Trophoblast cell (in vitro differentiated cells and primary cell): ENCODE data around the gene FES.
A peak's percentile ranks its signal among the peaks of the same experiment; 100 is the strongest.

ENCODE experiments used
- DNase-seq, 2 donors: peaks; one replicate each; pipeline ENCODE4 v3.0.0-alpha.2; 2016
- H2AFZ ChIP-seq: 2 replicates; pipeline ENCODE4 v1.6.1; 2013; ENCODE audit warnings: low read length, moderate library complexity, mild to moderate bottlenecking; ENCODE audit not compliant: insufficient read depth, poor library complexity
- H2AK5ac ChIP-seq: 2 replicates; pipeline ENCODE4 v1.6.1; 2013; ENCODE audit warnings: mild to moderate bottlenecking, low read length
- H2BK120ac ChIP-seq: 2 replicates; pipeline ENCODE4 v1.6.1; 2013; ENCODE audit warnings: low read length, mild to moderate bottlenecking, moderate library complexity; ENCODE audit not compliant: insufficient read depth, poor library complexity
- H2BK12ac ChIP-seq: 2 replicates; pipeline ENCODE4 v1.6.1; 2013; ENCODE audit warnings: mild to moderate bottlenecking, low read length, moderate library complexity
- H2BK5ac ChIP-seq: 2 replicates; pipeline ENCODE4 v1.6.1; 2013; ENCODE audit warnings: low read length, low read depth, moderate library complexity, mild to moderate bottlenecking; ENCODE audit not compliant: poor library complexity
- H3K14ac ChIP-seq: 2 replicates; pipeline ENCODE4 v1.6.1; 2013; ENCODE audit warnings: mild to moderate bottlenecking, low read length
- H3K18ac ChIP-seq: 2 replicates; pipeline ENCODE4 v1.6.1; 2013; ENCODE audit warnings: mild to moderate bottlenecking, low read length
- H3K23ac ChIP-seq: 2 replicates; pipeline ENCODE4 v1.6.1; 2013; ENCODE audit warnings: low read length
- H3K27ac ChIP-seq: 2 replicates; pipeline ENCODE4 v1.5.1; 2013; ENCODE audit warnings: low read depth, mild to moderate bottlenecking, inconsistent platforms, low read length, moderate library complexity
- H3K27me3 ChIP-seq: 2 replicates; pipeline ENCODE4 v1.6.1; 2013; ENCODE audit warnings: inconsistent platforms, mild to moderate bottlenecking, low read length, moderate library complexity; ENCODE audit not compliant: insufficient read depth
- H3K36me3 ChIP-seq, 2 experiments: 1 replicate in 1 of 2; 2 replicates in 1 of 2; pipeline ENCODE4 v1.6.1; 2013; ENCODE audit warnings: low read length in 2 of 2, mild to moderate bottlenecking in 2 of 2, moderate library complexity in 1 of 2; ENCODE audit not compliant: insufficient read depth in 2 of 2, control insufficient read depth in 1 of 2
- H3K4ac ChIP-seq: 2 replicates; pipeline ENCODE4 v1.6.1; 2013; ENCODE audit warnings: low read depth, mild to moderate bottlenecking, low read length, moderate library complexity
- H3K4me1 ChIP-seq, 2 experiments: 1 replicate in 1 of 2; 2 replicates in 1 of 2; pipeline ENCODE4 v1.6.1; 2013; ENCODE audit warnings: low read length in 2 of 2, mild to moderate bottlenecking in 2 of 2, moderate library complexity in 1 of 2; ENCODE audit not compliant: insufficient read depth in 2 of 2, control insufficient read depth in 1 of 2
- H3K4me2 ChIP-seq: 2 replicates; pipeline ENCODE4 v1.6.1; 2013; ENCODE audit warnings: inconsistent platforms, mild to moderate bottlenecking, low read length, moderate library complexity
- H3K4me3 ChIP-seq: 2 replicates; pipeline ENCODE4 v1.5.1; 2013; ENCODE audit warnings: mild to moderate bottlenecking, low read depth, low read length, inconsistent platforms
- H3K79me1 ChIP-seq: one replicate; pipeline ENCODE4 v1.6.1; 2013; ENCODE audit warnings: low read length
- H3K79me2 ChIP-seq: 2 replicates; pipeline ENCODE4 v1.6.1; 2013; ENCODE audit warnings: low read length, mild to moderate bottlenecking; ENCODE audit not compliant: control insufficient read depth, insufficient read depth, poor library complexity
- H3K9ac ChIP-seq: 2 replicates; pipeline ENCODE4 v1.6.1; 2013; ENCODE audit warnings: mild to moderate bottlenecking, low read length
- H3K9me3 ChIP-seq: 2 replicates; pipeline ENCODE4 v1.6.1; 2013; ENCODE audit warnings: low read depth, mild to moderate bottlenecking, control low read depth, inconsistent platforms, low read length; ENCODE audit not compliant: insufficient read depth
- H4K12ac ChIP-seq: 2 replicates; pipeline ENCODE4 v1.6.1; 2013; ENCODE audit warnings: low read depth, mild to moderate bottlenecking, low read length, moderate library complexity
- H4K8ac ChIP-seq: 2 replicates; pipeline ENCODE4 v1.6.1; 2013; ENCODE audit warnings: low read depth, mild to moderate bottlenecking, low read length, moderate library complexity
- H4K91ac ChIP-seq: one replicate; pipeline ENCODE4 v1.6.1; 2013; ENCODE audit warnings: low read depth, mild to moderate bottlenecking, low read length, moderate library complexity
- WGBS: extraction: QIAGEN DNeasy Blood & Tissue Kit; methylation state at CpG from one replicate; pipeline ENCODE4 v1.1.7; 2013; ENCODE audit warnings: missing lambda C conversion rate; ENCODE audit not compliant: insufficient read length, insufficient coverage; ENCODE audit errors: extremely low coverage; 5-methylcytosine and 5-hydroxymethylcytosine counted together

The FES gene

GRCh38 chr15:90887037-90887481, 2.8 kb downstream of the FES start:
- no peak overlapping the region for H4K12ac ChIP-seq
- no CpG with 5 or more reads among the region's 13 CpGs for WGBS
- H4K91ac ChIP-seq: no peak overlapping the region
- H4K8ac ChIP-seq: no peak overlapping the region
- no peak overlapping the region for H2AK5ac ChIP-seq
- no peaks in the 10 kb centered on the region for H3K27me3 ChIP-seq
- no peak overlapping the region for H3K18ac ChIP-seq
- no peak overlapping the region for H3K27ac ChIP-seq
- H3K9ac ChIP-seq: no peak overlapping the region
- peaks cover 20% of the 10 kb centered on the region for H3K79me1 ChIP-seq
- no peak overlapping the region for H3K4ac ChIP-seq
- no peak overlapping the region for H2BK120ac ChIP-seq
- H3K79me2 ChIP-seq: peaks cover 9% of the 10 kb centered on the region
- H2BK5ac ChIP-seq: no peak overlapping the region
- no peak overlapping the region for H3K14ac ChIP-seq
- H2AFZ ChIP-seq: no peak overlapping the region
- H3K36me3 ChIP-seq: peaks cover 43 to 48% of the 10 kb centered on the region in 2 experiments
- peaks cover 22 to 24% of the 10 kb centered on the region in 2 experiments for H3K4me1 ChIP-seq
- no peak overlapping the region for H3K4me2 ChIP-seq
- peaks cover 7% of the 10 kb centered on the region for H3K9me3 ChIP-seq
- no peak overlapping the region for H3K4me3 ChIP-seq
- peak; percentile 48 to 69 for DNase-seq
- H2BK12ac ChIP-seq: no peak overlapping the region
- no peak overlapping the region for H3K23ac ChIP-seq

- H2AFZ ChIP-seq: no peak overlapping the region
- WGBS: no CpG with 5 or more reads among the region's 18 CpGs
- H3K23ac ChIP-seq: no peak overlapping the region
- H3K9ac ChIP-seq: no peak overlapping the region
- H2BK5ac ChIP-seq: no peak overlapping the region
- peaks cover 5% of the 10 kb centered on the region for H3K79me2 ChIP-seq
- no peaks in the 10 kb centered on the region for H3K27me3 ChIP-seq
- no peak overlapping the region for H2BK120ac ChIP-seq
- H3K9me3 ChIP-seq: peaks cover 7% of the 10 kb centered on the region
- no peak overlapping the region for H3K27ac ChIP-seq
- H2AK5ac ChIP-seq: no peak overlapping the region
- no peak overlapping the region for H4K91ac ChIP-seq
- peaks cover 13 to 15% of the 10 kb centered on the region in 2 experiments for H3K4me1 ChIP-seq
- no peak overlapping the region for H4K12ac ChIP-seq
- peaks cover 54 to 58% of the 10 kb centered on the region in 2 experiments for H3K36me3 ChIP-seq
- no peak overlapping the region for H3K14ac ChIP-seq
- H3K18ac ChIP-seq: no peak overlapping the region
- no peak overlapping the region for H2BK12ac ChIP-seq
- H3K79me1 ChIP-seq: peaks cover 12% of the 10 kb centered on the region
- H3K4me2 ChIP-seq: no peak overlapping the region
- DNase-seq: peak; percentile 45 to 68
- H3K4ac ChIP-seq: no peak overlapping the region
- no peak overlapping the region for H3K4me3 ChIP-seq
- H4K8ac ChIP-seq: no peak overlapping the region
Observed at GRCh38 chr15:90889313-90889730, 5.0 kb downstream of the FES start.

GRCh38 chr15:90889736-90890456, 5.6 kb downstream of the FES start:
- Histone ChIP-seq H3K36me3 (peaks cover 54 to 58% of the 10 kb centered on the region in 2 experiments), H4K8ac (no peak overlapping the region), H2BK120ac (no peak overlapping the region), H4K12ac (no peak overlapping the region), H3K79me1 (peaks cover 6% of the 10 kb centered on the region), H3K14ac (no peak overlapping the region), H3K4me3 (no peak overlapping the region), H2BK5ac (no peak overlapping the region), H3K4me2 (no peak overlapping the region), H3K4ac (no peak overlapping the region), H3K79me2 (no peaks in the 10 kb centered on the region), H2AFZ (no peak overlapping the region), H3K4me1 (peaks cover 9 to 10% of the 10 kb centered on the region in 2 experiments), H2AK5ac (no peak overlapping the region), H2BK12ac (no peak overlapping the region), H3K23ac (no peak overlapping the region), H3K27me3 (no peaks in the 10 kb centered on the region), H4K91ac (no peak overlapping the region), H3K27ac (no peak overlapping the region), H3K18ac (no peak overlapping the region), H3K9ac (no peak overlapping the region), H3K9me3 (peaks cover 4% of the 10 kb centered on the region)
- no CpG with 5 or more reads among the region's 31 CpGs for WGBS
- DNase-seq: peak in 1 of 2 donors; percentile 22

GRCh38 chr15:90890839-90891238, 6.5 kb downstream of the FES start:
- no peaks in the 10 kb centered on the region for H3K79me2 ChIP-seq

More at GRCh38 chr15:90890839-90891238, 6.5 kb downstream of the FES start:
- Histone ChIP-seq H4K91ac (no peak overlapping the region), H3K4me1 (peaks cover 0 to under 1% of the 10 kb centered on the region in 2 experiments), H2AFZ (no peak overlapping the region), H3K18ac (no peak overlapping the region), H3K27ac (no peak overlapping the region), H3K9ac (no peak overlapping the region), H2AK5ac (no peak overlapping the region), H2BK5ac (no peak overlapping the region), H3K4ac (no peak overlapping the region), H3K4me3 (no peak overlapping the region), H2BK120ac (no peak overlapping the region), H3K14ac (no peak overlapping the region), H3K27me3 (no peaks in the 10 kb centered on the region), H4K12ac (no peak overlapping the region), H3K4me2 (no peak overlapping the region), H2BK12ac (no peak overlapping the region), H3K36me3 (peaks cover 62 to 68% of the 10 kb centered on the region in 2 experiments), H3K23ac (no peak overlapping the region), H4K8ac (no peak overlapping the region), H3K9me3 (peaks cover 4% of the 10 kb centered on the region), H3K79me1 (no peaks in the 10 kb centered on the region)
- WGBS: no CpG with 5 or more reads among the region's 12 CpGs
- DNase-seq: no peak
